Right lobe of liver (tissue), 4 donors: Measurements from ENCODE around the gene EFNA5.

Experiments
- CTCF ChIP-seq, 4 donors: fragments of 200-600 bp in 3 of 4; fragments of 450-650 bp in 1 of 4; IDR thresholded peaks; one replicate each; pipeline versions ENCODE4 v1.5.1 to v1.8.0; 2016 to 2022; ENCODE audit warnings: antibody characterized with exemption in 4 of 4, mild to moderate bottlenecking in 2 of 4
- POLR2A ChIP-seq: fragments of 450-650 bp; IDR thresholded peaks from one replicate; pipeline ENCODE4 v1.6.1; 2017; ENCODE audit warnings: antibody characterized with exemption, mild to moderate bottlenecking
- donor health status: DM: no; HTN: no; CAD: no.
- donor health status: DM: no; HTN: no; CAD: no.
- donor health status: DM: no; HTN: yes; CAD: no.

GRCh38 chr5:107331882-107332281, 338.9 kb downstream of the EFNA5 start:
- TF ChIP-seq CTCF (IDR thresholded peaks at IDR 0.05): no peak
- TF ChIP-seq POLR2A: no peak
